Activated CD4-positive, alpha-beta T cell treated with anti-CD3 and anti-CD28 coated beads for 48 hours (primary cell): ENCODE results near the gene CD302.
"Not testable (repeated sequence)": the region's sequence is repeated elsewhere in the genome, so short reads cannot be mapped to it uniquely, and the experiment has no call there.

Experiments
- DNase-seq: peaks from one replicate; pipeline ENCODE4 v3.0.0-alpha.2; 2020

The CD302 gene, protein sequence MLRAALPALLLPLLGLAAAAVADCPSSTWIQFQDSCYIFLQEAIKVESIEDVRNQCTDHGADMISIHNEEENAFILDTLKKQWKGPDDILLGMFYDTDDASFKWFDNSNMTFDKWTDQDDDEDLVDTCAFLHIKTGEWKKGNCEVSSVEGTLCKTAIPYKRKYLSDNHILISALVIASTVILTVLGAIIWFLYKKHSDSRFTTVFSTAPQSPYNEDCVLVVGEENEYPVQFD

DNA sequence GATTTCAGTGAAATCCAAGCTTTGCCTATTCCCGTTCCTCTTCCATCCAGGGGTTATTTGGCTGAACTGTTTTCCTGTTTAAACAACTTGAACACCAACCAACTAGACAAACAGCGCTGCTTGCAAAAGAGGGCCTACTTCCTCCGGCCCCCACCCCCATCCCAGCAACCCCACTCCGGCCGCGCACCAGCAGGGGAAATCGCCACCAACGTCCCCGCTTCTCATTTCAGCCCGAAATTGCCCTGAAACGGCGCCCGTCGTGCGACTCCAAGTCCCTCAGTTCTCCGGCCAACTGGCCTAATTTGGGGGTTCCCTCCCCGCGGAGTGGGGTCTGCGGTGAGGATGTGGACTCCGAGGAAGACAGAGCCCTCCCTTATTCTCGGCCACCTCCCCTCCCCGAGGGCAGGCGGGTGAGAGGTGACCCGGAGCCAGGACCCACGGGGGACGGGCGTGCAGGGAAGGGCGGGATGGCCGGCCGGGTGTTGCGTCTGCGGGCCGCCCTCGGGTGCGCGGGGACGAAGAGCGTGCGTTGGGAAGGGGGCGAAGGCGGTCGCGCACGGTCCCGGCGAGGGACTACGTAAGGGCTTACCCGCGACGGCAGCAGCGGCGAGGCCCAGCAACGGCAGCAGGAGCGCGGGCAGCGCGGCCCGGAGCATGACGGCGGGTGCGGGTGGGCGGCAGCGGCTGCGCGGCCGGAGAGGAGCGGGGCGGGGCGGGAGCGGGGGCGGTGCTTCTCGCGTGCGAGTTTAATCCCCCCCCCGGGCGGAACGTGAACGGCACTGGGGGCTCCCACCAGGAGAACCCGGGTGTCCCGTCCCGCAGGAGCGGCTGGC lies at the start of gene CD302:
Gene CD302 (minus strand): TSS at position 666 of the 833 bp plus-strand sequence. CDS start 10 bp downstream, at position 656.
- DNase-seq: peak; percentile 56

DNA sequence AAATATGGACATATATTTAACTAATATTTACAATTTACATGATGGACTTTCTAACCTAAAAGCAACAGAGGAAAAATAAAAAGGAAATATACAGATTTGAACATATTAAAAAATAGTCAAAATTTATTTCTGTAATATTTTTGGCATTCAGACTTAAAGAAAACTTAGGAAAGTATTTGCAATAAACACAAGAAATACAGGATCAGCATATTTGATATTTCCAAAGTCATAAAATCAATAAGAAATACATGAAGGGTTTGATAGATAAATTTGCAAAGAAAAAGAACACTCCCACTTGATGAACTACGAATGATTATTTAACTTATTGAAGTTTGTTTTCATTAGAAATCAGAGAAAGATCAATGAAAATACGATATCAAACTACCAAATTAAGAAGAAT lies 48.6 kb upstream of the CD302 start:
- DNase-seq: no peak

DNA sequence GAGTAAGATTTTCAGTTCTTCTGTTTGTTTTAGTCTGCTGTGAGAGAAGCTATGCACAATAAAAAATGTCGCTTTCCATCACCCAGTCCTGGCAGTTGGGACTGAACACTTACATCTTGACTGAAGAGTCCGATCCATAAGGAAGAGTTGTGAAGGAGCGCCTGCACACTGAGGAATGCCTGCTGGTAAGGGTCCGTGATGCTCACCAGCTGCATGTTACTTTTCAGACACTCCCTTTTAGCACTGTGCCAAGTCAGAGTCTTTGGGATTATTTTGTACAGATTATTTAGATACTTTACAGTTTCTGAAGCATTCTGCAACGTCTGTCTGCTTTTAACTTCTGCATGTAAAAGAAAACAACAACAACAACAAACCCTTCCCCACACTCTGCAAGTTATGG lies 42.6 kb upstream of the CD302 start:
- no peak for DNase-seq

DNA sequence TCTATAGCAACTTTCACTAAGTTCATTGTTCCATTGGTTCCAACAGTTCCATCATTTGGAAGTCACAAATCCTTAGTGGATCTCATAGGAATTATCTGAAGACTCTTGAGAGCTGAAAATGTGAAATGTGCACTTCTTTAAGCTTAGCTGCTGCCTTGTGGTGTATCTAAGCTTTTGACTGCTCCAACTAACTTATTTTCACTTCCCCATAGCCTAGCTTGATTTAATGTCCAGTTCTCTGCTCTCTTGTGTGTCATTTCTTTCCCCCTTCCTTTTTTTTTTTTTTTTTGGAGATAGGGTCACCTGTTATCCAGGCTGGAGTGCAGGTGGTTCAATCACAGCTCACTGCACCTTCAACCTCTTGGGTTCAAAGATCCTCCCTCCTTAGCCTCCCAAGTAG lies 34.9 kb upstream of the CD302 start:
- no peak for DNase-seq

DNA sequence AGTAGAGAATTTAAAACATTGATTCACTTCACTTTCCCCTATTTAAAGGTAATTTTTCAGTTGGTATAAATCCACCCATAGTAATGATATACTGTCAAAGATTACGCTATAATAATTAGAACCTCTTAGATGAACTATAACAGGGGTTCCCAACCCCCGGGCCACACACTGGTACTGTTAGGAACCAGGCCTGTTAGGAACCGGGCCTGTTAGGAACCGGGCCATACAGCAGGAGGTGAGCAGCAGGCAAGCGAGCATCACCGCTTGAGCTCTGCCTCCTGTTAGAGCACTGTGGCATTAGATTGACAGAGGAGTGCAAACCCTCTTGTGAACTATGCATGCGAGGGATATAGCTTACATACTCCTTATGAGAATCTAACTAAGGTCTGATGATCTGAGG lies 34.0 kb upstream of the CD302 start:
- DNase-seq: no peak

DNA sequence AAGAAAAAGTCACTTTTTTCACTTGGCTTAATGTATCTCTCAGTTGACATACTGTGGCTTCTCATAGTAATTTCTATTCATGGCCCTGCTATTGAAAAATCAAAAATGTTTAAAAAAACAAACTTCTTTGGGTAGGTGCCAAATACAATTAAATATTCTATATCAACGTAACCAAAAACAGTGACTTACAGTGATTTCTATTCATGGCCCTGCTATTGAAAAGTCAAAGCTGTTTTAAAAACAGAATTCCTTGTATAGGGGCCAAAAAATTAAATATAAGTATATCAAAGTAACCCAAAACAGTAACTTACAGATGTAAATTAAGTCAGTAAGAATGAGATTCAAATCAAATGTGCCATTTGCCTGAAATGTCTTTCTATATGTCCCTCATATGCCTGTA lies 31.4 kb upstream of the CD302 start:
- no peak for DNase-seq

DNA sequence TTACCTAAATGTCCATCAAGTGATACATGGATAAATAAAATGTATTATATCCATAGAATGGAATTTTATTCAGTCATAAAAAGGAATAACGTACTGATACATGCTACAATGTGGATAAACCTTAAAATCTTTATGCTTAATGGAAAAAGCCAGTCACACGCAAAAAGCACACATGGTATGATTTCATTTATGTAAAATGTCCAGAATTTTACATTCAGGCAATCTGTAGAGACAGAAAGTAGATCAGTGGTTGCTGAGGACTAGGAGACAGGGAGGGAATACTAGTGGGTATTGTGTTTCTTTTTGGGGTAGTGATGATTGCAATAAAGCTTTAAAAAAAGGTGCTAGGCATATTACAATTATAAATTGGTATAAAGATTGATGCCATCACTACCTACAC lies 30.7 kb upstream of the CD302 start:
- no peak for DNase-seq

DNA sequence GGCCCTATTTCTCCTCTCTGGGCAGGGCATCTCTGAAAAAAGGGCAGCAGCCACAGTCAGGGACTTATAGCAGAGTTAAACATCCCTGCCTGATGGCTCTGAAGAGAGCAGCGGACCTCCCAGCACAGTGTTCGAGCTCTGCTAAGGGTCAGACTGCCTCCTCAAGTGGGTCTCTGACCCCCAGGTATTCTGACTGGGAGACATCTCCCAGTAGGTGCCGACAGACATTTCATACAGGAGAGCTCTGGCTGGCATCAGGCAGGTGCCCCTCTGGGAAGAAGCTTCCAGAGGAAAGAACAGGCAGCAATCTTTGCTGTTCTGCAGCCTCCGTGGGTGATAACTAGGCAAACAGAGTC lies 24.4 kb upstream of the CD302 start:
- DNase-seq: not testable (repeated sequence)

DNA sequence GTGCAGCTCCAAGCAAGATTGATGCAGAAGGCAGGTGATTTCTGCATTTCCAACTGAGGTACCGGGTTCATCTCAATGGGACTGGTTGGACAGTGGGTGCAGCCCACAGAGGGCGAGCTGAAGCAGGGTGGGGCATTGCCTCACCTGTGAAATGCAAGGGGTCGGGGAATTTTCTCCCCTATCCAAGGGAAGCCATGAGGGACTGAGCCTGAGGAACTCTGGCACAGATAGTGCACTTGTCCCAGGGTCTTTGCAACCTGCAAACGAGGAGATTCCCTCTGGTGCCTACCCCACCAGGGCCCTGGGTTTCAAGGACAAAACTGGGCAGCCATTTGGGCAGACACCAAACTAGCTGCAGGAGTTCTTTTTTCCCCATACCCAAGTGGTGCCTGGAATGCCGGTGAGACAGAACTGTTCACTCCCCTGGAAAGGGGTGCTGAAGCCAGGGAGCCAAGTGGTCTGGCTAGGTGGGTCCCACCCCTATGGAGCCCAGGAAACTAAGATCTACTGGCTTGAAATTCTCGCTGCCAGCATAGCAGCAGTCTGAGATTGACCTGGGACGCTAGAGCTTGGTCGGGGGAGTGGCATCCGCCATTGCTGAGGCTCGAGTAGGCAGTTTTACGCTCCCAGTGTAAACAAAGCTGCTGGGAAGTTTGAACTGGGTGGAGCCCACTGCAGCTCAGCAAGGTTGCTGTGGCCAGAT lies 23.9 kb upstream of the CD302 start:
- DNase-seq: not testable (repeated sequence)

DNA sequence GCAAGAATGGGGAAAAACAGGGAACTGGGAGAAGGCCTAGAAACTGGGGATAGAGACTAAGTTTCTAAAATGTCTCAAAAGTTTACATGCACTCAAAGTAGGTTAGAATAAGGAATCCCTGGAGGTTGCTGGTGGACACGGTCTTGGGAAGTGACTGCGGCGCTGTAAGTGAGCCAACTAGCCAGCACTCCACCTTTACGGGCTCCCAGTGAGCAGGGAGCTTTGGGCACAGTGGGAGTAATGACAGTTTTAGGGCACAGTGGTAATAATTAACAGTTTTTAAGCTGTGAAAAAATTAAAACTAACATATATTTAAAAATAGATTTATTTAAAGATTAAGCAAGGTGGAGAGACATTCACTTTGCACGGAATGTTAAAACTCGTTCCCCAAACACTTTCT lies 20.9 kb upstream of the CD302 start:
- DNase-seq: no peak

DNA sequence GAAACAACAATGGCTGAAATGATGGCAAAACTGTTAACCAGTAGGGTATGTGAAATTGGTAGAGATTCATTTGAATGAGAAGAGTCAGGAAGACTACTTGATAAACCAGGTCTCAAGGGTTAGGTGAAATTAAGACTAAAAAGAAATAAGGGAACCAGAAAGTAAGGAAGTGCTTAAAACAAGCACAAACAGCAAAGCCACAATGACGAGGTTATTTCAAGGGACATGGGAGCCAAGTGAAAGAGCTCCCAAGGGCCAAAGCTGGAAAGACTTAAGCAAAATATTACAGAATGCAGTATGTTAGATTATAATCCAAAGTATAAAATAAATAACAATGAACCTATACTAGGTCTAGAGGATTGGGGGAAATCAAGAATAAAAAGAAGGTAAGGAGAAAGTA lies 19.3 kb upstream of the CD302 start:
- no peak for DNase-seq

DNA sequence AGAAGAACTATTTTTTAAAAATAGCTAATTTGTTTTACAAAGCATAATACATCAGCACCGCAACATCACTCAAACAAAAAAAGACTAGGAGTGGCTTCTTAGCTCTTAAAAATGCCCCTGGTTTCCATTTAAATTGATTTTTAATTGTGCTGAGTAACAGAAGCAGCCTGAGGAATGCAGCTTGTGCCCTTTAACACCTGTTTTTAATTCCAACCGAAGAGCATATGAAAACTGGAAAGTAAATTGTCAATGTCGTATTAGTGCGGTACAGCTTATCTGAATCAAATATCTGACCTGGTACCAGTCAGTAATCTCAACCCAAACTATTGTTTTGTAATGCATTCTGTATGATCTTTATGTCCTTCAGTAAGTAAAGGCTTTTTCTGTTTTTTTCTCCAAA lies 13.2 kb upstream of the CD302 start:
- no peak for DNase-seq

DNA sequence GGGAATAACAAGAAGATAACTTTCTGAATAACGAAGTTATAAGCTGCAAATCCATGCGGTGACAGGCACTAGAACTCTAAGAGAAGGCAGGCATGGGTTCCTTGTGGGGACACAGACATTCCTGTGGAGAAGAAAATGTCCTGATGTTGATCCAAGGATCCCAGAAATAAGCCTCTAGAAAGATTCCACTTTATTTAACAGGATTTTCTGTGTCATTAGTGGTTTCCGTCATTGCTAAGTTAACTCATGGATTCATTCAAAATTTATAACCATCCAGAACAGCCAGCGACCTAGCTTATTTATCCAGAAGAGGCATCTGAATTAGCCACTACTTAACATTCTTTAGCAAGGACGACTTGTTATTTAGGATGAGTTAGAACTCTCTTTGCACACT lies 10.0 kb upstream of the CD302 start:
- no peak for DNase-seq

DNA sequence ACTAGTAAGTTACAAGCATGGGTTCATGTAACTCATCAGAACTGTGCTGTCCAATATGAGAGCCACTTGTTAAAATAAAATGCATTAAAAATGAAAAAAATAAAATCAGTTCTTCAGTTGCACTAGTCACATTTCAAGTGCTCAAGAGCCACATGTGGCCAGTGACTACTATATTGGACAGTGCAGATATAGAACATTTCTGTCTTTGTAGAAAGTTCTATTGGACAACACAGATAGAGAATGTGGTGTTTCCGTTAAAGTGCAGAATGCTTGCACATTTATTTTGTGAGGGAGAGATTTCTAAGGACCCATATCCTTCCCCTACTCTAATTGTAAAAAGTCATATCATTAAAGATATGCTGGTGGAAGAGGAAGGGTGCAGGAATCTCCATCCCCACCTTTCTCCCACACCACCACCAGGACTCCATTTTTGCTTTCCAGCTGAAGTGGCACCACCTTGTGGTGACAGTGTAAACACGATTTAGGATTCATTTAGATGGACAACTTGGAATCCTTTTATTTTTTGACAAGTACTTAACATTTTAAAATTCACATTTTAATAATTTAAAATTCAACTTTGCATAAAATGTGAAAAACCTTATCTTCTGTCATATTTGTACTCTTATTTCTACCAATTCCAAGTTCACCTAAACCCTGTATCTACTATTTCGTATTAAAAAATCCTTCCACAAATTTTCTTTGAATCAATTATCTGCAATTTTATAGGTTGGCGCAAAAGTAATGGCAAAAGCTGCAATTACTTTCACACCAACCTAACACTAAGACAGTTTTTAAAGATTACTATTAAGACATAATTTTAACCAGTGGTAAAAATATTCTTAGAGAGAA lies 9.4 kb upstream of the CD302 start:
- DNase-seq: peak; percentile 33

DNA sequence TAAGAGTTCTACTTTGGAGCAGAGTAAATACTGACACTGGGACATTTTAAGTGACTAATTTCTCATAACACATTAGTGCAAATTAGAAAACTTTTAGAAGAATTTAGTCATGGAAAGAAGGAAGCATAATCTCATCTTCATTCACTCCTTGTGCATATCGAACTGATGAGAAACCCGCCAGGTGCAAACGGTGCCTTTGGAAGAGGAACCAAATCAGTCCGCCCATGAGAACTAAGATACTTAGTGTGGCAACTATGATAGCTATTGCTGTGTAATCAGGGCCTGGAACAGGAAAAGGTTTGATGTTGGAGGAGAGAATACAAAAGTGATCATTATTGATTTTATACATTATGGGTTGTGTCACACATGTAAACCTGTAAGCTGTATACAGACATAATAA lies 6.9 kb upstream of the CD302 start:
- DNase-seq: no peak

DNA sequence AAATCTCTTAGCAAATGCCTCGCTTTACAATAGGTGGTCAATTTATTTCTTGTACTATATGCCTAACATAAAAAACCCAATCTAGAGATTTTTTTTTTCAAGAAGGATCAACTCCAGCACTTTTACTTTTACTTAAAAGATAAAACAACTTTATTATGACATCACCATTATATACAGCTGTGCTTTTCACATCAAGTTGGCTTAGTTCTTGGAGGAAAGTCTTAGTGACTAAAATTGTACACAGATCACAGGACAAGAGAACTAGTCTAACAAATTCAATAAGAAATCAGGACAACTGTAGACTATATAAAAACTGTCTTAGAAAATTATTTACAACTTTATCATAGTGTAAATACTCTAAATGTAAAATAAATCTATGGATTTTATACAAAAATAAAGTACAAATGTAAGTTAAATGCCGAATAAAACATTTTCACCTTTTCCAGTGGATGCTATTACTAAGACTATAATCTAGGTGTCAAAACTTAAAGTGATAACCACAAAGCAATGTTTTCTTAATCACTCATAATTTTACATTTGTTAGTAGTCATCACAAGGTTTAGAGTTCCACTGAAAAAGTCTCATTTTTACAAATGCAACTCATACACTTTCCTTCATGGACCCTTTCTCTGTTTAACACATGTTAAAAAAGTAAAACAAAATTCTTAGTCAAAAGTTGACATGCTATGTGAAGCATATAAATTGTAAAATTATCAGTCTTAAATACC lies 5.4 kb upstream of the CD302 start:
- no peak for DNase-seq

DNA sequence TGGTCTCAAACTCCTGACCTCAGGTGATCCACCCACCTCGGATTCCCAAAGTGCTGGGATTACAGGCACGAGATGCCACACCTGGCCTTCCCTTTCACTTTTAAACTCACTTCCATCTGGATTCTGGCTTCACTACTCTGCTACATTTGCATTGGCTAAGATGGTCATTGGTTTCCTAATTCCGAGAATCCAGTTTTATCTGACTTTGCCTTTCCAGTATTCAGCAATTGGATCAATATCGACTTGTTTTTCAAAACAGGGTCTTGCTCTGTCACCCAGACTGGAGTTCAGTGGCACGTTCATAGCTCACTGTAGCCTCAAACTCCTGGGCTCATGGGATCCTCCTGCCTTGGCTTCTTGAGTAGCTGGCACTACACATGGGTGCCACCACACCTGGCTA lies 4.7 kb upstream of the CD302 start:
- DNase-seq: no peak

DNA sequence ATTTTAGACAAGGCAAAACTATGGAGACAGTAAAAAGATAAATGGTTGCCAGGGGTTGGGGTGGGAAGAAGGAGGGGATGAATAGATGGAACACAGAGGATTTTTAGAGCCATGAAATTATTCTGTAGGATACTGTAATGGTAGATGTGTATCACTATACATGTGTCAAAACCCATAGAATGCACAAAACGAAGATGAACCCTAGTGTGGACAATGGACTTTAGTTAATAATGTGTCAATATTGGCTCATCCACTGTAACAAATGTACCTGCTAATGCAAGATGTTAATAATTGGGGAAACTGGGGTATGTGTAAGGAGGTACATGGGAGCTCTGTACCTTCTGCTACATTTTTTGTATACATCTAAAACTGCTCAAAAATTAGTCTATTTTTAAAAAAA lies 1.8 kb upstream of the CD302 start:
- DNase-seq: no peak

DNA sequence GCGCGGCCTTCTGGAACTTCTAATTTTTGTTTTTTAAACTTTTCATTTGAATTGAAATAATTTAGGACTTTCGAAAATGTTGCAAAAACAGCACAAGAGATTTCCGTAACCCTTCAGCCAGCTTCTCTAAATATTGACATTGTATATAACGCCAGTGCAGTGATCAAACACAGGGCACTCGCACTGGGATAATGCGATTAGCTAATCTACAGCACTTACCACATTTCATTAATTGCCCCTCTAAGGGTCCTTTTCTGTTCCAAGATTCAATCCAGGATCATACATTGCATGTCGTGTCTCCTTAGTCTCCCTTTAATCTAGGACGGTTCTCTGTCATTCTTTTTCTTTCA lies 343 bp upstream of the CD302 start:
- DNase-seq: no peak

DNA sequence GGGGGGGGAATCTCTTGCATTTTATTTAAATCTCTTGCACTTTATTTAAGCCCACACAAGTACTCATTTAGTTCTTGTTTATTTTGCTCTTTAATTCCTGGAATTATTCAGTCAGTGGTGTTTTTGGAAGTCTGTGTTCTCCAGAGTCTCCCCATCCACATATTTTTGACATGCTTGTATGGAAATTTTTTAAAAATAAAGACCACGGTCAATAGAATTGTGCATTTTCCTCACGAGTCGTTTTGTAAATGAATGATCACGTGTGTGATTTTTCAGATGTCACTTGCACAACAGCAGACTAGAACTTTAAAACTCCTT lies 824 bp downstream of the CD302 start:
- no peak for DNase-seq

DNA sequence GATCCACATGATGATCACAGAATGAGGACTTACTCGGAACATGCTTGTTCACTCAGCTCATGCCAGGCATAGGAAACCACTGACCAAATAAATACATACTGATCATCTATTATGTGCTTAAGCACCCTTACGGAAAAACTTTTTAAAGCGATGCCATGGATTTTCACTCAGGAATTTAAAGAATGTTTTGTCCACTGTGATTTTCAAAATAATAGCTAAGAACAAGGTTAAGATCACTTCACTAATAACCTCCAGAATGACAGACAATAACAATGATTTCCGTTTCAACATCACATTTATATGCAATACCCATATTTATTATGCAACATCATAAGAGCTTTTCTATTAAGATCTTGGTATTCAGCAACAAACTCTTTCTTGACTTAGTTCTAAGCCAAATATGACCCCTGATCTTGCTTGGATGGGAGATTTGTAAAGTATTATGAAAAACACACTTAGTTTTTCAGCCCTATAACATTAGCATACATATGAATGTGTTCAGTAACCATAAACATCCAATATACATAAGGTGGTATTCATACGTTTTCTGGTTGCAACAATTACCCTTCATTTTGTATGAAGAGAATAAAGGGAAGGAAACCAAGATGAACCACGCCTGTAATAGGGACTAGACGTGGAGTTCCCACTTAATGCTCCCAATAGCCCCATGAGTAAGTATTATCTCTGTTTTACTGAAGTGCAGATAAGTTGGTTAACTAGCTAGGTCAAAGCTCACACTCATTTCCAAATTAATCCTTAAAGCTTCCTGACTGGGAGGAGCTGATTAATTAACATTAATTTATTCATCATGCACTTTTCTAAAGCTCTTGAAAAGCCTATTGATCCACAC lies 1.9 kb downstream of the CD302 start:
- no peak for DNase-seq

DNA sequence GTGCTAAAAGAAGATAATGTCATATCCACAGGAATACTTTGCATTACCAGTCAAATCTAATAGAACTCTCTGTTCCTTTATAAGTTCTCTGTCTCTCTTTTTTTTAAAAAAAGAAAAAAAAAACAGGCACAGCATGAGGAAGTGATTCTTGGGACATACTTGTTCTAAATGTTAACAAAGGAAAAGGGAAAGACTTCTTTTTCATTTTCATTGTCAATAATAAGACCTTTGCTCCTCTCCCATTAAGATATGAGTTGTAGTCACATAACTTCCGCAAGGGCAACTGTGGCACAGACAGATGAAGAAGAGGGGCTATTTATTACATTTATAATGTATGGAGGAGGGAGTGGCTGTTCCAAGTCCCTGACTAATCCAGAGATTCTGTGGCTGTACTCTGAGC lies 4.7 kb downstream of the CD302 start:
- no peak for DNase-seq
